Coronary artery (tissue), 2 donors: ENCODE results near the gene TMEM59L.

Experiments
- DNase-seq: peaks from one replicate; pipeline ENCODE4 v3.0.0-alpha.2; 2017; ENCODE audit warnings: low spot score
- H3K27ac ChIP-seq, 2 donors: fragments of 200-600 bp; sonication (generic); one replicate each; pipeline ENCODE4 v1.5.1; 2016 to 2019
- H3K4me3 ChIP-seq: fragments of 200-600 bp; sonication (generic); 2 replicates; pipeline ENCODE4 v1.5.1; 2016; ENCODE audit warnings: mild to moderate bottlenecking, moderate library complexity
- CTCF ChIP-seq: fragments of 200-600 bp; sonication (generic); IDR thresholded peaks from one replicate; pipeline ENCODE4 v1.5.1; 2019; ENCODE audit warnings: antibody characterized with exemption

Gene TMEM59L

GRCh38 chr19:18635831-18636182 is 23.1 kb downstream of the TMEM59L start:
- Histone ChIP-seq H3K27ac (peak overlapping the region; percentile 57 to 86), H3K4me3 (peak overlapping the region; percentile 78)
- peak; percentile 68 for DNase-seq
- no peak for TF ChIP-seq CTCF

GRCh38 chr19:18636183-18636968 is 23.7 kb downstream of the TMEM59L start:
- Histone ChIP-seq H3K27ac (peak overlapping the region; percentile 86 to 91), H3K4me3 (peak overlapping the region; percentile 78)
- TF ChIP-seq CTCF, result no peak
- peak; percentile 98 for DNase-seq

- Histone ChIP-seq H3K4me3 (peak within 1 kb of the TSS; percentile 78), H3K27ac (peak within 1 kb of the TSS; percentile 86 to 91)
- TF ChIP-seq CTCF, result no peak
- DNase-seq, result peak; percentile 77
Measured at GRCh38 chr19:18636969-18637629, 24.4 kb downstream of the TMEM59L start, which contains the start of gene KLHL26. TSS of gene KLHL26 (plus strand) at chr19:18637028. CDS start at chr19:18637055, 27 bp downstream.

- peak; percentile 71 for DNase-seq
- no peak for TF ChIP-seq CTCF
- Histone ChIP-seq H3K27ac (peak overlapping the region; percentile 86 to 91), H3K4me3 (peak overlapping the region; percentile 78)
Measured at GRCh38 chr19:18637673-18638630, 25.3 kb downstream of the TMEM59L start.

GRCh38 chr19:18639706-18640243 is 27.1 kb downstream of the TMEM59L start:
- DNase-seq, result no peak
- H3K27ac ChIP-seq, result no peak overlapping the region
- TF ChIP-seq CTCF, result no peak
- no peak overlapping the region for H3K4me3 ChIP-seq

GRCh38 chr19:18644196-18645034 is 31.7 kb downstream of the TMEM59L start:
- TF ChIP-seq CTCF, result no peak
- Histone ChIP-seq H3K4me3 (peak overlapping the region; percentile 55), H3K27ac (peak overlapping the region; percentile 74 to 89)
- peak; percentile 75 for DNase-seq
